Left lung (tissue), 10 donors: Measurements from ENCODE around the gene LRRC2. TPM values are rescaled to one million over a fixed set of nuclear protein-coding genes. Genes with fewer than 3 reads are reported as not detected.

Experiments
- ATAC-seq: fragments of 200-7000 bp; cut with Tn5 transposase; one replicate; pipeline ENCODE4 v1.9.1; 2020; ENCODE audit warnings: moderate library complexity
- DNase-seq, 4 donors: peaks; one replicate each; pipeline ENCODE4 v3.0.0-alpha.2; 2013 to 2020
- H3K27ac ChIP-seq, 2 donors: fragments of 200-600 bp; sonication (generic) in 1 of 2; one replicate each; pipeline versions ENCODE4 v1.5.0 to v1.8.0; 2020 to 2021
- H3K27me3 ChIP-seq, 2 donors: fragments of 200-600 bp; sonication (generic) in 1 of 2; one replicate each; pipeline versions ENCODE4 v1.5.0 to v1.8.0; 2020 to 2021
- H3K36me3 ChIP-seq, 2 donors: fragments of 200-600 bp; sonication (generic) in 1 of 2; one replicate each; pipeline versions ENCODE4 v1.5.0 to v1.8.0; 2020 to 2021
- H3K4me1 ChIP-seq, 2 donors: fragments of 200-600 bp; one replicate each; pipeline ENCODE4 v1.8.0; 2021
- H3K4me3 ChIP-seq, 2 donors: fragments of 200-600 bp; sonication (generic) in 1 of 2; one replicate each; pipeline versions ENCODE4 v1.5.0 to v1.8.0; 2020 to 2021; ENCODE audit warnings: mild to moderate bottlenecking in 1 of 2
- H3K9me3 ChIP-seq, 2 donors: fragments of 200-600 bp; sonication (generic) in 1 of 2; one replicate each; pipeline versions ENCODE4 v1.5.0 to v1.8.0; 2020 to 2021
- intact Hi-C, 2 donors: fragments of 100-400 bp; cut with DNase I; formaldehyde crosslinking; loops; one replicate each; pipeline versions ENCODE4 v1.11.2 to v1.14.2; 2022
- polyA plus RNA-seq, 6 donors: library from polyadenylated mRNA; unstranded; fragments of 120-200 nt; gene quantifications; one replicate each; pipeline ENCODE4 v1.2.1, GENCODE V29; 2013; ENCODE audit not compliant: insufficient read length in 6 of 6
- total RNA-seq, 2 donors: library from RNA; stranded (reverse); fragmentation: NEBNext Ultra II Directional; extraction: Animal tissue kit (Norgen Biotek cat#: 25700); gene quantifications; one replicate each; pipeline ENCODE4 v1.2.1, GENCODE V29; 2021
- TF ChIP-seq, protein P1 (sequence below), 2 donors: fragments of 200-600 bp; sonication (generic) in 1 of 2; IDR thresholded peaks; one replicate each; pipeline versions ENCODE4 v1.5.0 to v1.8.0; 2021; ENCODE audit warnings: antibody characterized with exemption in 2 of 2
- donor health status: DM: no; HTN: yes; CAD: no.
- donor health status: DM: no; HTN: no; CAD: no.

Gene LRRC2
- total and polyA plus RNA-seq, 8 donors, result 0.36 to 0.47 (median 0.45) TPM

DNA sequence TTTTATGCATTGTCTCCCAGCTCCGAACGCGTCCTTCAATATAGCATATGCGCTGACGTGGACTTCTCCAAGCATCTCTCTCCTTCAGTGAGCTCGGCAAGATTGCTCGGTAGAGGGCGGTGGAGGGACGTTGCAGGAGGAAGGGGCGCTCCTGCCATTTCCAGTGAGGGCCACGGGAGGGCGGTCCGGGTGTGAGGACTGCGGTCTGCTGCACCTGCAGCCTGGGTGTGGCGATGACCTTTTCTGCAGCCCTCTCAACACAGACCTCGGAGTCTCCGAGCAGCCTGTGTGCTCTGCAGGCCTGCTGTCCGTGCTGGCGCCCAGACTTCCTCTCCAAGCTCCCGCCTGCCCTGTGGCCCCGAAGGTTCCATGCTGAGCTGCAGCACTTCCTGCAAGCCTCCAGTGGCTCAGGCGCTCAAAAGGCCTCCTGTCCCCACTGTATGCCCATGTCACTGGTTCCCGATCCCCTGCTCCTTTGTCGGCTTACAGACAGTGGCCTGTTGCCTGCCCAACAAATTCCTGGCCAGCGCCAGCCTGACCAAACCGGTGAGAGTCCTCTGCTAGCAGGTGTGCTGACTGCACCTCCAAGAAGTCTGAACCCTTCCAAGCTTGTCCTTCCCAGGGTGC is 77.3 kb downstream of the LRRC2 start:
- DNase-seq, result peak; percentile 75 to 95 (median 92)
- peaks cover 5 to 24% of the 10 kb centered on the region in 2 donors for H3K4me1 ChIP-seq
- H3K4me3 ChIP-seq, result no peak overlapping the region
- H3K27me3 ChIP-seq, result no peaks in the 10 kb centered on the region
- no peaks in the 10 kb centered on the region for H3K36me3 ChIP-seq
- H3K27ac ChIP-seq, result no peak overlapping the region
- H3K9me3 ChIP-seq, result no peaks in the 10 kb centered on the region
- ATAC-seq, result peak; percentile 100
- intact Hi-C loops, result loop anchor here in 1 of 2 donors (5.0 kb wide), 1 partner anchor 143 kb away; no protein-coding TSS in a partner anchor
- TF ChIP-seq, protein P1, sequence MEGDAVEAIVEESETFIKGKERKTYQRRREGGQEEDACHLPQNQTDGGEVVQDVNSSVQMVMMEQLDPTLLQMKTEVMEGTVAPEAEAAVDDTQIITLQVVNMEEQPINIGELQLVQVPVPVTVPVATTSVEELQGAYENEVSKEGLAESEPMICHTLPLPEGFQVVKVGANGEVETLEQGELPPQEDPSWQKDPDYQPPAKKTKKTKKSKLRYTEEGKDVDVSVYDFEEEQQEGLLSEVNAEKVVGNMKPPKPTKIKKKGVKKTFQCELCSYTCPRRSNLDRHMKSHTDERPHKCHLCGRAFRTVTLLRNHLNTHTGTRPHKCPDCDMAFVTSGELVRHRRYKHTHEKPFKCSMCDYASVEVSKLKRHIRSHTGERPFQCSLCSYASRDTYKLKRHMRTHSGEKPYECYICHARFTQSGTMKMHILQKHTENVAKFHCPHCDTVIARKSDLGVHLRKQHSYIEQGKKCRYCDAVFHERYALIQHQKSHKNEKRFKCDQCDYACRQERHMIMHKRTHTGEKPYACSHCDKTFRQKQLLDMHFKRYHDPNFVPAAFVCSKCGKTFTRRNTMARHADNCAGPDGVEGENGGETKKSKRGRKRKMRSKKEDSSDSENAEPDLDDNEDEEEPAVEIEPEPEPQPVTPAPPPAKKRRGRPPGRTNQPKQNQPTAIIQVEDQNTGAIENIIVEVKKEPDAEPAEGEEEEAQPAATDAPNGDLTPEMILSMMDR (IDR thresholded peaks at IDR 0.05), result peak; percentile 90 to 99

DNA sequence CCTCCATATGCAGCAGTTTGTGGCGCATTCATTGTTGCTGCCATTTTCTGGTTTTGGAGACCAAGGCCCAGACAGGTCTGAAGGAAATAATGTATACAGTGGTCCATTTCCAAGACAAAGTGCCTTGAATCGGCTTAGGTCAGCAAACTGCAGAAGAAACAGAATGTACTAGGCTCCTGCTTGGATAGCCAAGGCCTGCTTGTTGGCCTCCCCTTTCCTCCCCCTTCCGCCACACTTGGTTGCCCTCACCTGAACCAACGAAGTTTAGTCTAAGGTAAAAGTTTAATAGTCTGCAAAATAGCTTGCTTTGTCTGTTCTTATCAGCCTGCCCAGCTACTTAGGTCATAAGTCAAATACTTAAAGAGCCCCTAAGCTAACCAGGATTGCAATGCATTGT is 80.3 kb downstream of the LRRC2 start:
- Histone ChIP-seq H3K4me3 (no peak overlapping the region), H3K9me3 (no peaks in the 10 kb centered on the region), H3K36me3 (no peaks in the 10 kb centered on the region), H3K4me1 (peaks cover 5 to 24% of the 10 kb centered on the region in 2 donors), H3K27ac (no peak overlapping the region), H3K27me3 (no peaks in the 10 kb centered on the region)
- no peak for DNase-seq
- intact Hi-C loops, result loop anchor here in 1 of 2 donors (5.0 kb wide), 1 partner anchor 147 kb away; no protein-coding TSS in a partner anchor
- no peak for ATAC-seq
- TF ChIP-seq, protein P1 (IDR thresholded peaks at IDR 0.05), result no peak

DNA sequence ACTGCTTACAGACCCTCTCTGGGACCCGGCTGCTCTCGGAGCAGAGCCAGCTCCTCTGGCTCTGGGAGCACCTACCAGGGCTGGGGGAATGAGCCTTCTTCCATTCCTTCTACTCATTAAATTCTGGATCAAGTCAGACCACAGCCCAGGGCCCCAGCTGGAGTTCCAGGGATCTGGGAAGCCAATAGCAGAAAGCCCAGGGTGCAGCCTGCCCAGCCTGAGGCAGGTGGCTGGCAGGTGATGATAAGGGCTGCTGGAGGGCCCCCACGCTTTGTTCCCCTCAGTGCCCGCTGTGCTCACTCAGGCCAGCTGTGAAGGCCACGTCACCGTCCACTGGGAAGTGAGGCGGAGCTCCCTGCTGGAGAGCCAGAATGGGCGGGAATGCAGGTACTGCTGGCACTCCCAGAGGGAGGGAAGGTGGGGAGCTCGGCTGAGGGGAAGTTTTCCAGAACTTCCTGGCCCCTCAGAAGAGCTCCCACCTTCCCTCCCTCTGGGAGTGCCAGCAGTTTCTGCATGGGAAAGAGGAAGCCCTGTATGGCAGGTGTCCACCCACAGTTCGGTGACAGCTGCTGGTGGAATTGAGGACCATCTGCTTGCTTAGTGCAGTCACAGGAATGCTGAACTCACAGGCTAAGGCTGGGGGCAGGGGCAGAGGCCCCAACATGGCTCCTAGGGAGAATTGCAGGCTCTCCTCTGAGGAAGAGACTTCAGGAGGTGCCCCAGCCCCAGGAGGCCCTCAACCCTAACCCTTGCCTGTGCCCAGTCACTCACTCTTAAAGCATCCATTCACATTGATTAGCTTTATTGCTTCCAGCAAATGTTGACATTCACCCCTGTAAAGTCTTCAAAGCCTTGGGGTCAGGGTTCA is 81.0 kb downstream of the LRRC2 start:
- TF ChIP-seq, protein P1 (IDR thresholded peaks at IDR 0.05), result no peak
- ATAC-seq, result peak; percentile 48
- H3K4me3 ChIP-seq, result no peak overlapping the region
- intact Hi-C loops, result loop anchor here in 1 of 2 donors (5.0 kb wide), 1 partner anchor 147 kb away; no protein-coding TSS in a partner anchor
- no peak overlapping the region for H3K27ac ChIP-seq
- no peaks in the 10 kb centered on the region for H3K27me3 ChIP-seq
- H3K36me3 ChIP-seq, result no peaks in the 10 kb centered on the region
- H3K9me3 ChIP-seq, result no peaks in the 10 kb centered on the region
- peak in 2 of 4 donors; percentile 63 to 81 for DNase-seq
- peaks cover 5 to 24% of the 10 kb centered on the region in 2 donors for H3K4me1 ChIP-seq

DNA sequence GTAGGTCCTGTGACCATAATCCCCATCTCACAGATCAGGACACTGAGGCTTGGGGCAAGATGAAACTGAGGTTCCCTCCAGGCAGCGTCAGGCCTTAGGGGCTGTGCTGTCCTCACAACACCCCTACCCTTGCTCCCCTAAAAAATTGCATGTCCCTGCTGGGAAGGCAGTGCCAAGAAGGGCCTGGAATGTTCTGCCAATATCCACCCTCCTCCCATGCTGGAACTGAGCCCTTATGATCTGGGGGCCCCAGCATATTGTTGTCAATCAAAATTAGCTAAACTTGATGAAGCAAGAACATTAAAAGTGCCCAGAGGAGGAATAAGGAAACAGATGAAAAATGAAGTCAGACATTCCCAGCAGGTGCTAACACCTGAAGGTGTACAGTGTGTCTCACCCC is 81.7 kb downstream of the LRRC2 start:
- no peaks in the 10 kb centered on the region for H3K27me3 ChIP-seq
- no peak for DNase-seq
- peaks cover 5 to 24% of the 10 kb centered on the region in 2 donors for H3K4me1 ChIP-seq
- no peak overlapping the region for H3K27ac ChIP-seq
- TF ChIP-seq, protein P1 (IDR thresholded peaks at IDR 0.05), result no peak
- no peaks in the 10 kb centered on the region for H3K9me3 ChIP-seq
- intact Hi-C loops, result no loop called here
- no peaks in the 10 kb centered on the region for H3K36me3 ChIP-seq
- ATAC-seq, result no peak
- H3K4me3 ChIP-seq, result no peak overlapping the region

DNA sequence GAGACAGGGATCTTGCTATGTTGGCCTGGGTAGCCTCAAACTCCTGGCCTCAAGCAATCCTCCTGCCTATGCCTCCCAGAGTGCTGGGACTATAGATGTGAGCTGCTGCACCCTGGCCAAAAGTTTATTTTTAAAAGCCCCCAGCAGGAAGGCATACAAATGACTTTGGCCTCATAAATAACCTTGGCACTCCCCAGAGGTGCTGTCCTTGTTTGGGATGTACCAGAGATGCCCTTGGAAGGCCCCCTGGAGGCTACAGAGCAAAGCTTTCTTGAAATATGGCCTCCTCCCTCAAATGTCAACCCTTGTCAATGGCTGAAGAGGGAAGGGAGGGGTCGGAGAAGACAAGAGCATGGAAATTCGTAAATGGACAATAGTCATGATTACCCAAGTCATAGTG is 82.3 kb downstream of the LRRC2 start:
- Histone ChIP-seq H3K4me3 (no peak overlapping the region), H3K9me3 (no peaks in the 10 kb centered on the region), H3K27ac (no peak overlapping the region), H3K4me1 (peaks cover 3 to 20% of the 10 kb centered on the region in 2 donors), H3K36me3 (no peaks in the 10 kb centered on the region), H3K27me3 (no peaks in the 10 kb centered on the region)
- no peak for ATAC-seq
- intact Hi-C loops, result no loop called here
- TF ChIP-seq, protein P1 (IDR thresholded peaks at IDR 0.05), result no peak
- DNase-seq, result no peak
